ENCODE results near the gene MROH7.

GRCh38 chr1:54606096-54606989, 35.2 kb upstream of the MROH7 start:
- TF ChIP-seq CTCF (IDR thresholded peaks at IDR 0.05) (no peak), POLR2A (IDR thresholded peaks at IDR 0.05) (no peak)
